ENCODE results near the gene RAPGEF6.
"Not testable (repeated sequence)": the region's sequence is repeated elsewhere in the genome, so short reads cannot be mapped to it uniquely, and the experiment has no call there.

The RAPGEF6 gene

GRCh38 chr5:131634996-131635683 is at the start of gene RAPGEF6:
Gene RAPGEF6, minus strand, starts transcription at chr5:131635229. Its CDS starts 199 bp downstream, at chr5:131635030.
- DNase-seq (ENCODE audit: low read depth in 2 of 2) = peak; percentile 92

DNA sequence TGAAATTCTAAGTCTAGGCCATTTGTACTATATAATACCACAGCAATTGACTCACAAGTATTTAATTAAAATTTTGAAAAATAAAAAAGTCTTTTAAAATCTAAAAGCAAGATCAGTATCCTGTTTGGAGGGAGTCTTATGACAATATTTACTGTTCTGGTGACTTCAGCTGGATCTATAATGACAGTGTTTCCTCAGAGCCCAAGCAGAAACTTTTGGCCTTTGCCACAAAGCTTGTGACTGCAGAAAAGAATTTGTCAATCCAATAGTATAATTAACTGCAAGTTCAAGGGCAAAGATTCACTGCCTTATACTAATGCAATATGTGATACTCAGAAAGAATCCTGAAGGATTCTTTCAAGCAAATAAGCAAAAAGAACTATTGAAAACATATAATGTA is 49.6 kb upstream of the RAPGEF6 start:
- no peak for DNase-seq (ENCODE audit: low read depth in 2 of 2)

DNA sequence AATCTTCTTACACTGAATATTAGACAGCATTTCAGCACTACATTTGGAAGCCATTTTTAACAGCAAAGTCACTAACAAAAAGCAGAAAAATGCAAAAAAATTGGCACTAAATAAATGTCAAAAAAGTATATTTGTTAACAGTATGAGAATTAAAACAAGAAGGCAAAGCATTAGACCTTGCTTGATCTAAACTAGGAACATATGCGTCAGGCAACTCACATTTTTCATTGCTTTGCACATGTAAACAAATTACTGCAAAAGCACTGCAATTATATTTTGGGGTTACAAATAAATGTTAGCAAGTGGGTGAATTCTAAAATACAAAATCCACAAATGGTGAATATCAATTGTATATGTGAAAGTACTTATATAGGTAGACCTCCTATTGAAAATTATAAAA is 49.0 kb upstream of the RAPGEF6 start:
- DNase-seq (ENCODE audit: low read depth in 2 of 2) = no peak

- DNase-seq (ENCODE audit: low read depth in 2 of 2) = no peak
Observed at GRCh38 chr5:131682826-131683225, 47.8 kb upstream of the RAPGEF6 start.

DNA sequence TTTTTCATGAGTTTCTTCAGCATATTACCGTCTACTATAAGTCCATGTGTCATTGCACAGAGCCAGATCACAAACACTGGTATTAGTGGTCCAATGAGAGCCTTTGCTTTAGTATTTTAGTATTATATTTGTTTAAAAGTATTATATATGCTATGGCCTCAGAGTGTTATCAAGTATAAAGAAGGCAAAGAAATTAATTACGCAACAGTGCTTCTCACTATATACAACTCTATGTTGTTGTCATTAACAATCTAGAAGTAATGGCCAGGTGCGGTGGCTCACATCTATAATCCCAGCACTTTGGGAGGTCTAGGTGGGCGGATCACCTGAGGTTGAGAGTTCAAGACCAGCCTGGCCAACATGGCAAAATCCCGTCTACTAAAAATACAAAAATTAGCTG is 47.1 kb upstream of the RAPGEF6 start:
- no peak for DNase-seq (ENCODE audit: low read depth in 2 of 2)

- DNase-seq (ENCODE audit: low read depth in 2 of 2) = no peak
Observed at GRCh38 chr5:131679911-131680310, 44.9 kb upstream of the RAPGEF6 start.

- DNase-seq (ENCODE audit: low read depth in 2 of 2) = not testable (repeated sequence)
Observed at GRCh38 chr5:131678273-131678672, 43.2 kb upstream of the RAPGEF6 start.

DNA sequence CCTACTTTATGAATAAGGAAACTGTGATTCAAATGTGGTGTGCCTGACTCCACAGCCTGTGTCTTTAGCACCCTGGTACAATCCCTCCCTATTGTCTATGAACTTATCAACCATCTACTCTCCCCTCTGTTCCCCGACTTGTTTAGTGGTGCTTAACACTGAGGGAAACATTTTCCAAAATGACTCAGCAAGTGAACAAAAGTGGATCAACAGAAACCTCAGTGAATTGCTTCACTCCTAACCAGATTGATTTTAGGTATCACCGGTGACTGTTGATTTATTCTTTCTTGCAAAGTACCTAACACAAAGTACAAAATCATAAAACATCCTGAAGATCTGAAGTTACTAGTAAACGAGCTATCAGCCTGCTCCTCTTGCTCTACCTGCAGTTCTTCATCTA is 42.1 kb upstream of the RAPGEF6 start:
- no peak for DNase-seq (ENCODE audit: low read depth in 2 of 2)

GRCh38 chr5:131672776-131673175 is 37.7 kb upstream of the RAPGEF6 start:
- DNase-seq (ENCODE audit: low read depth in 2 of 2) = no peak

- no peak for DNase-seq (ENCODE audit: low read depth in 2 of 2)
Observed at GRCh38 chr5:131671994-131672655, 37.1 kb upstream of the RAPGEF6 start.

DNA sequence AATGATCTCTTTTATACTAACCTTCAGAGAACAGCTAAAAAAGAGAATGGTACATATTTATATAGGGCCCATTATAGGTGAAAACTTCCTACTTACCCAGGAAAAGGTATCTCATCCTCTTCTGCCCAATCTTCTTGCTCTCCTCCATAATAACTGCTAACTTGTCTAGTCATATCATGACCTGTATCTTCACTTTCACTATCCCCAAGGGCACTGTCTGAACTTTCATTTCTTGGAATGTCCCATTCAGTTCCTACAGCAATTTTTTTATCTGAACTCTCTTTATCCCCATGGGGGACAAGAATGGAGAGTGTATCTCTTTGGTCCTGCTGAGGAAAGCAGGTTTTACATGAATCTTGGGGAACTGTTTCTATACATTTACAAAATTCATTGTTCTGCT is 36.4 kb upstream of the RAPGEF6 start:
- DNase-seq (ENCODE audit: low read depth in 2 of 2) = no peak

- DNase-seq (ENCODE audit: low read depth in 2 of 2) = no peak
Observed at GRCh38 chr5:131664929-131665328, 29.9 kb upstream of the RAPGEF6 start.

DNA sequence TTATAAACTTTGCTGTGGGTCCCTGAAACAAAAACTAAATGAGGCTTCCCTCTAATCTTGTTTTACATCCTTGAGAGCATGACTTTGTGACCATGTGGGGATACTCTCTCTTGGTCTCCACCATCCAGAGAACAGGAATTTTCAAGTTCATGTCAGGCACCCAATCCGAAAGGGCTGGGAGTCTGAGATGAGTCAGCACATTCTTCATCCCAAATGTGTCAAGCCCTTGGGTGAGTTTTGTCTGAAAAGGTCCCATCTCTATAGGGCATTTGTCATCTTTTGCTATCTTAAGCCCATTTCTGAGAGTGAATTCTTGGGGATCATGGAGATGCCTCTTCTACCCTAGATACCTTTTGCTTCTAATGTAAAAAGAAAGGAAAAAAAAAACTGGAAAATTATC is 26.9 kb upstream of the RAPGEF6 start:
- DNase-seq (ENCODE audit: low read depth in 2 of 2) = no peak

DNA sequence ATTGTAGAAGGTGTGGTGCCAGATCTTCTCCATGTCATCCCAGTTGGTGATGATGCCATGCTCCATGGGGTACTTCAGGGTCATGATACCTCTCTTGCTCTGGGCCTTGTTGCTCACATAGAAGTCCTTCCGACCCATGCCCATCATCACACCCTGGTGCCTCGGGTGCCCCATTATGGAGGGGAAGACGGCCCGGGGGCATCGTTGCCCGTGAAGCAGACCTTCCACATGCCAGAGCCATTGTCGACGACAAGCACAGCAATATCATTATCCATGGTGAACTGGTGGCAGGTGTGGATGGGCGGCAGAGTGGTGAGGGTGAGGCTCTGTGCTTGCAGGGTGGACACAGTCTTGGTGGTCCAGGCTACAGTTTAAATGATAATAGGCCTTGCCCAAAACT is 24.8 kb upstream of the RAPGEF6 start:
- DNase-seq (ENCODE audit: low read depth in 2 of 2) = no peak

DNA sequence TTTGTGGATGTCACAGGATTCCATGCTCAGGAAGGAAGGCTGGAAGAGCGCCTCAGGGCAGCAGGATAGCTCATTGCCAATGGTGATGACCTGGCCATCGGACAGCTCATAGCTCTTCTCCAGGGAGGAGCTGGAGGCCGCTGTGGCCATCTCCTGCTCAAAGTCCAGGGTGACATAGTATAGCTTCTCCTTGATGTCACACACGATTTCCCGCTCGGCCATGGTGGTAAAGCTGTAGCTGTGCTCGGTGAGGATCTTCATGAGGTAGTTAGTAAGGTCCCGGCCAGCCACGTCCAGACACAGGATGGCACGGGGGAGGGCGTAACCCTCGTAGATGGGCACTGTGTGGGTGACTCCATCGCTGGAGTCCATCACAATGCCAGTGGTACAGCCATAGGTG is 24.3 kb upstream of the RAPGEF6 start:
- DNase-seq (ENCODE audit: low read depth in 2 of 2) = no peak

DNA sequence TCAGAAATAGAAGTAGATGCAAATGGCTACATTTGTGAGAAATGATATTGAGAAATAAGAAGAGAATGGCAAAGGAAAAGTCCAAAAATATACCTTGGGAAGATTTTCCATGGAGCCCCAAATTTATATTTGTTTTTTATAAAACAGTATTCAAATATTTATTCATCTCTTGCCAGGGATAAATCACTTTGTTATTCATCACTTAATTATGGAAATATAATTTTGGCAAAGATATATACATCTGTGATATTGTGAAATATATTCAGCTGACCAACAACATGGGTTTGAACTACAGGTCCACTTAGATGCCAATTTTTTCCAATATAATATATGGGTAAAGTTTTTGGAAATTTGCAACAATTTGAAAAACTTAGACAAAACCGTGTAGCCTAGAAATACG is 19.7 kb upstream of the RAPGEF6 start:
- DNase-seq (ENCODE audit: low read depth in 2 of 2) = no peak

DNA sequence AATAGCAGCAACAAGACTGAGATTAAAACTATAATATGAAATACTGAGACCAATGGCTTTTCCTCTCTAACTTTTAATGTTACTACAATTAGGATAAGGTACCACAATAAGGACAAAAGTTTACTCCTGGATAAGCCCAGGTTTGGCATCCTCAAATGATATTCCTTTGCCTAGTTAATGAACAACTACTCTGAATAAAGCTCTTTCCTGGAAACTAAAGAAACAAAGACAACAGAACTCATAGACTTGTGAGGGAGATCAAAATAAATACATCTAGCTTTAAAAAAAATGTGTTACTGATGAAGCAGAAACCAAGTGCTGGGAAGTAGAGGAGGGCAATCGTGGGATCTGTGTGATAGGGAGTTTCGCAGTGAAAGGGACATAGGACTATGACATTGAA is 19.3 kb upstream of the RAPGEF6 start:
- DNase-seq (ENCODE audit: low read depth in 2 of 2) = no peak

GRCh38 chr5:131649161-131649560 is 14.1 kb upstream of the RAPGEF6 start:
- no peak for DNase-seq (ENCODE audit: low read depth in 2 of 2)

DNA sequence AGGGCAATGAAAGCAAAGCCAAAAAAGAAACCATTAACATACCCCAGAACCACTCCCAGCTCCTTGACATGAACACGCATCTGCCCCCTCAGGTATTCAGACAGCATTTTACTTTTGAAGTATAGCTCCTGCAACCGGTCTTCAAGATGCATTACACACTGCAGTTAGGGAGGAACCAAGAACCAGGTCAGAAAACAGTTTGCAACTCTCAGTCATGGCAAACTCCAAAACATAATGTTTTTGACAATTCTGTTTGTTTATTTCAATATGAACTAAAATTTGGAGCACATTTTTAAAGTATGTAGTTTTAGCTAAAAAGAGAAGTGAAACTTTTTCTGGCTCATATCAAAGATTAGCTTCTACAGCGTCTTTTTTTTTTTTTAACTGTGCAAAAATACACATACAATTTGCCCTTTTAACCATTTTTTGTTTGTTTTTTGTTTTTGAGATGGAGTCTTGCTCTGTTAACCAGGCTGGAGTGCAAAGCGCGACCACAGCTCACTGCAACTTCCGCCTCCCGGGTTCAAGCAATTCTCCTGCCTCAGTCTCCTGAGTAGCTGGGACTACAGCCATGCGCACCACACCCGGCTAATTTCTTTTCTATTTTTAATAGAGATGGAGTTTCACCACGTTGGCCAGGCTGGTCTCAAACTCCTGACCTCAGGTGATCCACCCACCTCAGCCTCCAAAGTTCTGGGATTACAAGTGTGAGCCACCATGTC is 12.2 kb upstream of the RAPGEF6 start:
- no peak for DNase-seq (ENCODE audit: low read depth in 2 of 2)

GRCh38 chr5:131644822-131645221 is 9.8 kb upstream of the RAPGEF6 start:
- DNase-seq (ENCODE audit: low read depth in 2 of 2) = no peak

DNA sequence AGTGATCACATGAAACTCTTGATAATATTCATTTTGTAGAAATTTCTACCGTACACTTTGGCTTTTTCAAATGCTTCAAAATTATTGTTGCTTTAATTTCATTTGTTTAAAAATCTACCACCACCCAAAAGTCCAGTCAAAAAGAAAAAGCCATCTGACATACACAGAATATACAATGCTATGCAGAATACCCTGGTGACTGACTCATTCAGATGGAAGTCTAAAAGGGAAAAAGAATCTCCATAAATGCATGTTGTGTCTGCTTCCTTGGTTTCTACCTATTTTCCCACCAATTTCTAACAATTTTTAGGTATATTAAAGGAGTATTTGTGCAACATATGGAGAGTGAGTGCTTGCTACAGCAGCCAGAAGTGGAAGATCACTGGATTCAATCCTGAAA is 9.3 kb upstream of the RAPGEF6 start:
- DNase-seq (ENCODE audit: low read depth in 2 of 2) = no peak

GRCh38 chr5:131641494-131641893 is 6.5 kb upstream of the RAPGEF6 start:
- no peak for DNase-seq (ENCODE audit: low read depth in 2 of 2)
